Urinary bladder (tissue), 4 donors: ENCODE measurements around the gene DAP3. TPM values are rescaled to one million over a fixed set of nuclear protein-coding genes. Genes with fewer than 3 reads are reported as not detected.
"Not testable (repeated sequence)": the region's sequence is repeated elsewhere in the genome, so short reads cannot be mapped to it uniquely, and the experiment has no call there.

Experiments
- DNase-seq: peaks from one replicate; pipeline ENCODE4 v3.0.0-alpha.2; 2015; ENCODE audit errors: extremely low spot score
- H3K27ac ChIP-seq: one replicate; pipeline ENCODE4 v1.5.1; 2013; ENCODE audit warnings: low read depth, mild to moderate bottlenecking, moderate library complexity
- H3K36me3 ChIP-seq: one replicate; pipeline ENCODE4 v1.6.1; 2013; ENCODE audit warnings: mild to moderate bottlenecking, moderate library complexity; ENCODE audit not compliant: insufficient read depth
- H3K4me1 ChIP-seq: one replicate; pipeline ENCODE4 v1.6.1; 2013; ENCODE audit warnings: mild to moderate bottlenecking, moderate library complexity; ENCODE audit not compliant: insufficient read depth
- H3K4me3 ChIP-seq: one replicate; pipeline ENCODE4 v1.5.1; 2013; ENCODE audit warnings: low read depth, low read length
- WGBS: extraction: QIAGEN DNeasy Blood & Tissue Kit; methylation state at CpG from one replicate; pipeline ENCODE4 v1.1.7; 2013; 5-methylcytosine and 5-hydroxymethylcytosine counted together
- polyA plus RNA-seq: library from polyadenylated mRNA; stranded (reverse); fragments of 200-250 nt; gene quantifications from one replicate; pipeline ENCODE4 v1.2.3, GENCODE V29; 2013
- total RNA-seq: library from RNA; depleted of rRNA; stranded (reverse); fragments of >200 nt; gene quantifications from one replicate; pipeline ENCODE4 v1.2.3, GENCODE V29; 2014
- donor health status: healthy with polysubstance abuse.
- donor health status: healthy.

Gene DAP3
- total and polyA plus RNA-seq, 2 donors, result 57.3 to 72.0 TPM

DNA sequence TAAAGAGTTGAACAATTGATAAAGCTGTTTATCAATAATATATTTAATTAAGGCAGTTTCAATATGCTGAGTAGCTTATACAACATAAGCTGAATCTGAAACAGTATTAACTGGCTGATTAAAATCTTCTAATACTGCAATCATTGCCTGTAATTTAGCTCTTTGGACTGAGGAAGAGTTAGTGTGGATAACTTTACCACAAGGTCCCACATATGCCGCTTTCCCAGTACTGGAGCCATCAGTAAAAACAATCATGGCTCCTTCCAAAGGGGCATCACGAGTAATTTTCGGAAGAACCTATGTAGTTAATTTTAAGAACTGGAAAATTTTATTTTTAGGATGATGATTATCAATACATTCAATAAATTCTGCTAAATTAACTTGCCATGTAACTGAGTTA, 6.7 kb downstream of the DAP3 start:
- Histone ChIP-seq H3K36me3 (no peaks in the 10 kb centered on the region), H3K4me1 (no peaks in the 10 kb centered on the region), H3K27ac (no peak overlapping the region), H3K4me3 (no peak overlapping the region)
- DNase-seq, result no peak
- WGBS, result 94% methylated on average over 3 of the region's 3 CpGs

- Histone ChIP-seq H3K4me1 (no peaks in the 10 kb centered on the region), H3K36me3 (no peaks in the 10 kb centered on the region), H3K27ac (no peak overlapping the region), H3K4me3 (no peak overlapping the region)
- no peak for DNase-seq
These were observed 7.6 kb downstream of the DAP3 start for GRCh38 chr1:155696524-155696923.

GRCh38 chr1:155697046-155697445, 8.2 kb downstream of the DAP3 start:
- H3K4me3 ChIP-seq, result no peak overlapping the region
- DNase-seq, result no peak
- no peak overlapping the region for H3K27ac ChIP-seq
- no peaks in the 10 kb centered on the region for H3K4me1 ChIP-seq
- no peaks in the 10 kb centered on the region for H3K36me3 ChIP-seq
- 96% methylated on average over 10 of the region's 10 CpGs for WGBS

- not testable (repeated sequence) for H3K4me1 ChIP-seq, H3K4me3 ChIP-seq, H3K27ac ChIP-seq, H3K36me3 ChIP-seq, DNase-seq
- WGBS, result 84% methylated on average over 11 of the region's 11 CpGs
These were observed 8.7 kb downstream of the DAP3 start for GRCh38 chr1:155697616-155698015.

- DNase-seq, result no peak
- WGBS, result 95% methylated on average over 13 of the region's 13 CpGs
- H3K4me1 ChIP-seq, result no peaks in the 10 kb centered on the region
- no peak overlapping the region for H3K4me3 ChIP-seq
- H3K27ac ChIP-seq, result no peak overlapping the region
- H3K36me3 ChIP-seq, result no peaks in the 10 kb centered on the region
These were observed 9.6 kb downstream of the DAP3 start for GRCh38 chr1:155698382-155699038.

DNA sequence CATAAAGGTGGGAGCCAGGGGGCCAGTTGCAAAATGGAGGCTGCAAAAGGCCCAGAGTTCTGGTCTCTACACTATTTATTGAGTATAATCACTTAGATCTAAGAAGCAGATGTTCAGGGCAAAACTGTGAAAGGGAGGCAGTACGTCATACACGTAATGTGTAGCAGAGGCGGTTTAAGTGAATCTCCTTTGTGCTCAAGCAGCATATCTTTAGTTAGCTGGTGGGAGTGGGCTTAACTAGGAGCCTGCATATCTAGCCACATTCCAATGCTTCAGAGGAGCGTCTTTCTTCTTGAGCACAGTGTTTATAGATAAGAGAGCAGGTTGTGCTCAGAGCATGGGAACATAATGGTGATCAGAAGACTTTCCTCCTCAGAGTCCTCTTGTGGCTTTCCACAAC, 10.2 kb downstream of the DAP3 start:
- H3K4me3 ChIP-seq, H3K4me1 ChIP-seq, DNase-seq, H3K36me3 ChIP-seq, H3K27ac ChIP-seq: not testable (repeated sequence)
- WGBS, result 74% methylated on average over 4 of the region's 4 CpGs

- not testable (repeated sequence) for H3K36me3 ChIP-seq, H3K4me3 ChIP-seq, H3K27ac ChIP-seq, DNase-seq, H3K4me1 ChIP-seq
- WGBS, result 85% methylated on average over 2 of the region's 2 CpGs
These were observed 12.8 kb downstream of the DAP3 start for GRCh38 chr1:155701675-155702074.

- no peak overlapping the region for H3K4me3 ChIP-seq
- H3K4me1 ChIP-seq, result no peaks in the 10 kb centered on the region
- 92% methylated on average over 6 of the region's 6 CpGs for WGBS
- DNase-seq, result no peak
- H3K36me3 ChIP-seq, result no peaks in the 10 kb centered on the region
- no peak overlapping the region for H3K27ac ChIP-seq
These were observed 14.3 kb downstream of the DAP3 start for GRCh38 chr1:155703216-155703615.

DNA sequence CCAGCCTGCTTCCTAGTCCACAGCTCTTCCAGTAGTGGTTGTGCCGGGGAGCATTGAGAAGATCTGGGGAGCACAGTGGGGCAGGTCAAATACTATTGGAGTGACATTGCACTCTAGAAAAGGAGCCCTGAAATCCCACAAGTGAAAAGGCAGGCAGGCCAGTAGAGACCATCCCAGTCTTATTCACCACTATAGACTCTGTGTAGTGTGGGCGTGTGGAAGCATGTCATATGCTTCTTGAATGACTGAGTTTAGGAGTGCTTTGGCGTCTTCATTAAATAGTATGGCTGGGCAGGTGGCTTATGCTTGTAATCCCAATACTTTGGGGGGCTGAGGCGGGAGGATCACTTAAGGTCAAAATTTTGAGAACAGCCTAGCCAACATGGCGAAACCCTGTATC, 15.5 kb downstream of the DAP3 start:
- not testable (repeated sequence) for DNase-seq, H3K27ac ChIP-seq, H3K36me3 ChIP-seq, H3K4me1 ChIP-seq, H3K4me3 ChIP-seq
- WGBS, result 95% methylated on average over 5 of the region's 5 CpGs

DNA sequence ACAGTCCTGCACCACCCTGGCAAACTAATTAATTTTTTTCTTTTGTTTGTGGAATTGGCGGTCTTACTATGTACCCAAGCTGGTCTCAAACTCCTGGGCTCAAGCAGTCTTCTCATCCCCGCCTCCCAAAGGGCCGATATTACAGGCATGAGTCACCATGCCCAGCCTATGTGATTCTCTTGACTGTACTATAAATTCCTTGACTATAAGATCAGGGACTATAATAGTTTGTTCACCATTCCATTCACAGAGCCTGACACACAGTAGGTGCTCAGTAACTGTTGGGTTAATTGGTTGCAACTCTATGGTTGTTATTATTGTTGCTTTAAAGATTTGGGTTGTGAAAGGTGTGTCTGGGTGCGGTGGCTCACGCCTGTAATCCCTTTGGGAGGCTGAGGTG, 17.2 kb downstream of the DAP3 start:
- Histone ChIP-seq H3K4me1 (no peaks in the 10 kb centered on the region), H3K4me3 (no peak overlapping the region), H3K27ac (no peak overlapping the region), H3K36me3 (no peaks in the 10 kb centered on the region)
- 89% methylated on average over 5 of the region's 5 CpGs for WGBS
- no peak for DNase-seq

DNA sequence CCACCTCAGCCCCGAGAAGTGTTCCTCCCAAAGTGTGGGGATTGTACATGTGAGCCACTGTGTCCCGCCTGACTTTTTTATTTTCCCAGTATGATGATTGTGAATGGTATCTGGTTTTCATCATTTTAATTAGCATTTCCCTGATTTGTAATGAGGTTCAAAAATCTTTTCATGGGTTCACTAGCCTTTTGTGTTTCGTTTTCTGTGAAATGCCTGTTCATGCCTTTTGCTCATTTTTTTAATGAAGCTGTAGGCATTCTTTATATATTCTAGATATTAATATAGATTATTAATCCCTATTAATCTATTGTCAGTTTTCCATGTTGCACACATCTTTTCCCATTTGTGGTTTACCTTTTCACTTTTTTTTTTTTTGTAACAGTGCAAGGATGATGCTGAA, 20.5 kb downstream of the DAP3 start:
- Histone ChIP-seq H3K4me3 (no peak overlapping the region), H3K36me3 (peaks cover 2% of the 10 kb centered on the region), H3K4me1 (no peaks in the 10 kb centered on the region), H3K27ac (no peak overlapping the region)
- 98% methylated on average over 3 of the region's 3 CpGs for WGBS
- DNase-seq, result no peak

DNA sequence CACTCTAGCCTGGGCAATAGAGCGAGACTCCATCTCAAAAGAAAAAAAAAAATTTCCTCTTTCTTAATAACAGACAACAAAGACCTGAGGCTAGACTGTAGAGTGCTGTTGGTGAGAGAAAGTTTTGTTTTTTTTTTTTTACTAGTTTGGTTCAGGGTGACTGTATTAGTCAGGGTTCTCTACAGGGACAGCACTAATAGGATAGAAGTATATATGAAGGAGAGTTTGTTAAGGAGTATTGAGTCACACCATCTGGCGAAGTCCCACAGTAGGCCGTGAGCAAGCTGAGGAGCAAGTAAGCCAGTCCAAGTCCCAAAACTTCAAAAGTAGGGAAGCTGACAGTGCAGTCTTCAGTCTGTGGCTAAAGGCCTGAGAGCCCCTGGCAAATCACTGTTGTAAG, 22.6 kb downstream of the DAP3 start:
- not testable (repeated sequence) for H3K4me1 ChIP-seq, DNase-seq, H3K4me3 ChIP-seq, H3K27ac ChIP-seq, H3K36me3 ChIP-seq
- 83% methylated on average over 3 of the region's 3 CpGs for WGBS

DNA sequence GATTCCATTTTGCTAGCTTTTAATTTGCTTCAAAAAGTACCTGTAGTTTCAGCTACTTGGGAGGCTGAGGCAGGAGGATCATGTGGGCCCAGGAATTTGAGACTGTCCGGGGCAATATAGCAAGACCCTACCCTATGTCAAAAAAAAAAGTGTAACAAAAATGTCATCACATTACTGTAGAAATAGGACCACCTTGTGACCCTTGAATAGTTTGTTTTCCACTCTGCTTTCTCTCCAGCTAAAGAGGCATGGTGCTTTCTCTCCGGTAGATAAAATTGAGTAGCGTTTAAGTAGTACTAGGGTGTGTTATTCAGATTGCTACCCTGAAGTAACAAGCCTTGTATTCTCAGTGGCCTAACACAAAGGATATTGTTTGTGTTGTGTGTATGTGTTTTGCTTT, 23.7 kb downstream of the DAP3 start:
- H3K4me1 ChIP-seq, H3K27ac ChIP-seq, DNase-seq, H3K4me3 ChIP-seq, H3K36me3 ChIP-seq: not testable (repeated sequence)
- 86% methylated on average over 3 of the region's 3 CpGs for WGBS

DNA sequence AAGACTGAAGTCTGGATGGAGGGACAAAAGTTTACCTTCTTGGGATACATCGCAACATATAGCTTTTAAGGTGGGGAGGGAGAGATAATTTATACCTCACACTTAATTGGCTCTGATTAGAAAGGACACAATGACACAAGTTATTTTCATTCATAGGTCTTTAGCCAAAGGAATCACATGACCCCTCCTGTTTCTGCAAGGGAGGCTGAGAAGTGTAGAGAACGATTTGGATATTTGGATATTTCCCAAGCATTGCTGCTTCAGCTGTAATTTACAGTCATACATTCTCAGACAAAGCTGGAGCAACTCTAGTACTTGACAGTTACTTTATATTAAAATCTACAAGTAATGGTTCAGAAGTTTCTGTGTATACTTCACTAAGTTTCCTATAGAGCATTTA, 24.2 kb downstream of the DAP3 start:
- Histone ChIP-seq H3K27ac (no peak overlapping the region), H3K36me3 (peaks cover 2% of the 10 kb centered on the region), H3K4me1 (no peaks in the 10 kb centered on the region), H3K4me3 (no peak overlapping the region)
- DNase-seq, result no peak
- WGBS, result 65% methylated on average over 2 of the region's 2 CpGs

GRCh38 chr1:155715056-155715455, 26.2 kb downstream of the DAP3 start:
- H3K36me3 ChIP-seq, H3K4me3 ChIP-seq: not testable (repeated sequence)
- 96% methylated on average over 3 of the region's 3 CpGs for whole genome bisulfite sequencing

More at GRCh38 chr1:155715056-155715455, 26.2 kb downstream of the DAP3 start:
- not testable (repeated sequence) for H3K27ac ChIP-seq, DNase-seq, H3K4me1 ChIP-seq
